Stimulated activated CD4-positive, alpha-beta T cell treated with anti-CD3 and anti-CD28 coated beads, Interleukin-2, amount 100 ng/mL, for 24 hours (primary cell): Measurements from ENCODE around the gene LPIN1.
"Not testable (repeated sequence)": the region's sequence is repeated elsewhere in the genome, so short reads cannot be mapped to it uniquely, and the experiment has no call there.

ENCODE experiments used
- DNase-seq, 2 donors: peaks; one replicate each; pipeline ENCODE4 v3.0.0-alpha.2; 2020

The LPIN1 gene

GRCh38 chr2:11787991-11788390, 41.6 kb downstream of the LPIN1 start:
- no peak for DNase-seq

GRCh38 chr2:11788461-11789124, 42.2 kb downstream of the LPIN1 start:
- DNase-seq, result no peak

- no peak for DNase-seq
Measured at GRCh38 chr2:11789243-11789642, 42.8 kb downstream of the LPIN1 start.

GRCh38 chr2:11790228-11790627, 43.8 kb downstream of the LPIN1 start:
- DNase-seq, result no peak

- DNase-seq, result no peak
Measured at GRCh38 chr2:11795590-11795989, 49.2 kb downstream of the LPIN1 start.

- no peak for DNase-seq
Measured at GRCh38 chr2:11796190-11797171, 50.0 kb downstream of the LPIN1 start.

- DNase-seq, result no peak
Measured at GRCh38 chr2:11797846-11798245, 51.4 kb downstream of the LPIN1 start.

GRCh38 chr2:11798701-11799435, 52.4 kb downstream of the LPIN1 start:
- no peak for DNase-seq

- DNase-seq, result no peak
Measured at GRCh38 chr2:11799826-11800225, 53.4 kb downstream of the LPIN1 start.

- no peak for DNase-seq
Measured at GRCh38 chr2:11802782-11803191, 56.4 kb downstream of the LPIN1 start.

GRCh38 chr2:11805024-11805423, 58.6 kb downstream of the LPIN1 start:
- no peak for DNase-seq

GRCh38 chr2:11805920-11806319, 59.5 kb downstream of the LPIN1 start:
- DNase-seq, result no peak

- DNase-seq, result no peak
Measured at GRCh38 chr2:11807156-11808015, 61.0 kb downstream of the LPIN1 start.

- no peak for DNase-seq
Measured at GRCh38 chr2:11808016-11808400, 61.6 kb downstream of the LPIN1 start.

- no peak for DNase-seq
Measured at GRCh38 chr2:11809586-11810236, 63.3 kb downstream of the LPIN1 start.

- no peak for DNase-seq
Measured at GRCh38 chr2:11810237-11810977, 64.0 kb downstream of the LPIN1 start.

- no peak for DNase-seq
Measured at GRCh38 chr2:11811036-11811654, 64.7 kb downstream of the LPIN1 start.

- no peak for DNase-seq
Measured at GRCh38 chr2:11812466-11813248, 66.2 kb downstream of the LPIN1 start.

GRCh38 chr2:11813345-11813744, 66.9 kb downstream of the LPIN1 start:
- not testable (repeated sequence) for DNase-seq

GRCh38 chr2:11813951-11814350, 67.5 kb downstream of the LPIN1 start:
- no peak for DNase-seq
